Left lung (tissue), 10 donors: ENCODE data around the gene ZNF710. TPM values are rescaled to one million over a fixed set of nuclear protein-coding genes. Genes with fewer than 3 reads are reported as not detected.
A peak's percentile ranks its signal among the peaks of the same experiment; 100 is the strongest.

ENCODE experiments used
- ATAC-seq: fragments of 200-7000 bp; cut with Tn5 transposase; one replicate; pipeline ENCODE4 v1.9.1; 2020; ENCODE audit warnings: moderate library complexity
- DNase-seq, 4 donors: peaks; one replicate each; pipeline ENCODE4 v3.0.0-alpha.2; 2013 to 2020
- H3K27ac ChIP-seq, 2 donors: fragments of 200-600 bp; sonication (generic) in 1 of 2; one replicate each; pipeline versions ENCODE4 v1.5.0 to v1.8.0; 2020 to 2021
- H3K27me3 ChIP-seq, 2 donors: fragments of 200-600 bp; sonication (generic) in 1 of 2; one replicate each; pipeline versions ENCODE4 v1.5.0 to v1.8.0; 2020 to 2021
- H3K36me3 ChIP-seq, 2 donors: fragments of 200-600 bp; sonication (generic) in 1 of 2; one replicate each; pipeline versions ENCODE4 v1.5.0 to v1.8.0; 2020 to 2021
- H3K4me1 ChIP-seq, 2 donors: fragments of 200-600 bp; one replicate each; pipeline ENCODE4 v1.8.0; 2021
- H3K4me3 ChIP-seq, 2 donors: fragments of 200-600 bp; sonication (generic) in 1 of 2; one replicate each; pipeline versions ENCODE4 v1.5.0 to v1.8.0; 2020 to 2021; ENCODE audit warnings: mild to moderate bottlenecking in 1 of 2
- H3K9me3 ChIP-seq, 2 donors: fragments of 200-600 bp; sonication (generic) in 1 of 2; one replicate each; pipeline versions ENCODE4 v1.5.0 to v1.8.0; 2020 to 2021
- CTCF ChIP-seq, 2 donors: fragments of 200-600 bp; sonication (generic) in 1 of 2; IDR thresholded peaks; one replicate each; pipeline versions ENCODE4 v1.5.0 to v1.8.0; 2021; ENCODE audit warnings: antibody characterized with exemption in 2 of 2
- intact Hi-C, 2 donors: fragments of 100-400 bp; cut with DNase I; formaldehyde crosslinking; loops; one replicate each; pipeline versions ENCODE4 v1.11.2 to v1.14.2; 2022
- polyA plus RNA-seq, 6 donors: library from polyadenylated mRNA; unstranded; fragments of 120-200 nt; gene quantifications; one replicate each; pipeline ENCODE4 v1.2.1, GENCODE V29; 2013; ENCODE audit not compliant: insufficient read length in 6 of 6
- total RNA-seq, 2 donors: library from RNA; stranded (reverse); fragmentation: NEBNext Ultra II Directional; extraction: Animal tissue kit (Norgen Biotek cat#: 25700); gene quantifications; one replicate each; pipeline ENCODE4 v1.2.1, GENCODE V29; 2021
- donor health status: DM: no; HTN: yes; CAD: no.
- donor health status: DM: no; HTN: no; CAD: no.

The ZNF710 gene
- total and polyA plus RNA-seq, 8 donors, result 27.9 to 53.7 (median 39.9) TPM

- no peak for TF ChIP-seq CTCF (IDR thresholded peaks at IDR 0.05)
- Histone ChIP-seq H3K9me3 (no peaks in the 10 kb centered on the region), H3K27me3 (no peaks in the 10 kb centered on the region), H3K27ac (peak overlapping the region; percentile 83 to 96), H3K4me3 (no peak overlapping the region), H3K36me3 (no peaks in the 10 kb centered on the region), H3K4me1 (peaks cover 55 to 89% of the 10 kb centered on the region in 2 donors)
- intact Hi-C loops, result no loop called here
- DNase-seq (no peak), ATAC-seq (no peak)
Observed at GRCh38 chr15:90060797-90061196, 59.7 kb downstream of the ZNF710 start.

- ATAC-seq, result peak; percentile 11
- H3K4me1 ChIP-seq, result peaks cover 55 to 100% of the 10 kb centered on the region in 2 donors
- intact Hi-C loops, result no loop called here
Observed at GRCh38 chr15:90062023-90062442, 60.9 kb downstream of the ZNF710 start.

GRCh38 chr15:90062462-90062932 is 61.4 kb downstream of the ZNF710 start:
- peak; percentile 52 for ATAC-seq
- no peak overlapping the region for H3K4me3 ChIP-seq
- H3K4me1 ChIP-seq, result peaks cover 55 to 96% of the 10 kb centered on the region in 2 donors
- no peaks in the 10 kb centered on the region for H3K27me3 ChIP-seq
- DNase-seq, result peak in 2 of 4 donors; percentile 80 to 83
- TF ChIP-seq CTCF (IDR thresholded peaks at IDR 0.05), result no peak
- peak overlapping the region; percentile 83 to 96 for H3K27ac ChIP-seq
- peaks cover 0 to 7% of the 10 kb centered on the region in 2 donors for H3K36me3 ChIP-seq
- intact Hi-C loops, result no loop called here
- H3K9me3 ChIP-seq, result no peaks in the 10 kb centered on the region

More at GRCh38 chr15:90062023-90062442, 60.9 kb downstream of the ZNF710 start:
- H3K36me3 ChIP-seq, result peaks cover 0 to 2% of the 10 kb centered on the region in 2 donors
- H3K27me3 ChIP-seq, result no peaks in the 10 kb centered on the region
- no peak for TF ChIP-seq CTCF (IDR thresholded peaks at IDR 0.05)
- no peak overlapping the region for H3K4me3 ChIP-seq
- H3K9me3 ChIP-seq, result no peaks in the 10 kb centered on the region
- peak in 3 of 4 donors; percentile 50 to 82 (median 66) for DNase-seq
- peak overlapping the region; percentile 83 to 96 for H3K27ac ChIP-seq

GRCh38 chr15:90062973-90063769 is 62.0 kb downstream of the ZNF710 start:
- H3K36me3 ChIP-seq, result peaks cover 0 to 14% of the 10 kb centered on the region in 2 donors
- peaks cover 51 to 89% of the 10 kb centered on the region in 2 donors for H3K4me1 ChIP-seq
- DNase-seq, result peak in 2 of 4 donors; percentile 63 to 73
- peak; percentile 49 for ATAC-seq
- H3K27me3 ChIP-seq, result no peaks in the 10 kb centered on the region
- TF ChIP-seq CTCF (IDR thresholded peaks at IDR 0.05), result no peak
- H3K27ac ChIP-seq, result peak overlapping the region; percentile 83 to 96
- no peaks in the 10 kb centered on the region for H3K9me3 ChIP-seq
- H3K4me3 ChIP-seq, result no peak overlapping the region
- intact Hi-C loops, result no loop called here

- ATAC-seq (peak; percentile 10), DNase-seq (peak in 2 of 4 donors; percentile 86 to 90)
- no peak for TF ChIP-seq CTCF (IDR thresholded peaks at IDR 0.05)
- H3K9me3 ChIP-seq, result no peaks in the 10 kb centered on the region
- peak overlapping the region; percentile 83 to 96 for H3K27ac ChIP-seq
- H3K27me3 ChIP-seq, result no peaks in the 10 kb centered on the region
- H3K4me3 ChIP-seq, result no peak overlapping the region
- intact Hi-C loops, result no loop called here
- peaks cover 48 to 84% of the 10 kb centered on the region in 2 donors for H3K4me1 ChIP-seq
- peaks cover 0 to 20% of the 10 kb centered on the region in 2 donors for H3K36me3 ChIP-seq
Observed at GRCh38 chr15:90063770-90064247, 62.7 kb downstream of the ZNF710 start.
